Skeletal muscle tissue (tissue), 4 donors: ENCODE measurements around the gene SIGLEC9. TPM values are rescaled to one million over a fixed set of nuclear protein-coding genes. Genes with fewer than 3 reads are reported as not detected.

Experiments used
- H3K27ac ChIP-seq: one replicate; pipeline ENCODE4 v1.7.0; 2013; ENCODE audit warnings: mild to moderate bottlenecking, low read depth, low read length, inconsistent platforms
- H3K27me3 ChIP-seq, 3 donors: one replicate each; pipeline ENCODE4 v1.7.0; 2013; ENCODE audit warnings: low read length in 3 of 3; ENCODE audit not compliant: control insufficient read depth in 3 of 3, insufficient read depth in 3 of 3
- H3K36me3 ChIP-seq, 3 donors: one replicate each; pipeline ENCODE4 v1.7.0; 2013; ENCODE audit warnings: low read length in 3 of 3; ENCODE audit not compliant: control insufficient read depth in 3 of 3, insufficient read depth in 3 of 3
- H3K4me1 ChIP-seq, 3 donors: one replicate each; pipeline ENCODE4 v1.7.0; 2013; ENCODE audit warnings: low read length in 3 of 3, mild to moderate bottlenecking in 3 of 3; ENCODE audit not compliant: control insufficient read depth in 3 of 3, insufficient read depth in 3 of 3
- H3K4me3 ChIP-seq, 3 donors: one replicate each; pipeline ENCODE4 v1.7.0; 2013; ENCODE audit warnings: low read length in 3 of 3
- H3K9ac ChIP-seq, 3 donors: one replicate each; pipeline ENCODE4 v1.7.0; 2013; ENCODE audit warnings: low read length in 3 of 3, mild to moderate bottlenecking in 3 of 3, moderate library complexity in 2 of 3, low read depth in 1 of 3
- H3K9me3 ChIP-seq, 3 donors: one replicate each; pipeline ENCODE4 v1.7.0; 2013; ENCODE audit warnings: low read length in 3 of 3; ENCODE audit not compliant: control insufficient read depth in 3 of 3
- total RNA-seq: library from RNA; depleted of rRNA; stranded (reverse); fragments of >200 nt; gene quantifications from one replicate; pipeline ENCODE4 v1.2.3, GENCODE V29; 2014
- donor health status: Osteomylitis.

Gene SIGLEC9
- total RNA-seq, 1 donor from 2014 or later: under 0.01 TPM

DNA sequence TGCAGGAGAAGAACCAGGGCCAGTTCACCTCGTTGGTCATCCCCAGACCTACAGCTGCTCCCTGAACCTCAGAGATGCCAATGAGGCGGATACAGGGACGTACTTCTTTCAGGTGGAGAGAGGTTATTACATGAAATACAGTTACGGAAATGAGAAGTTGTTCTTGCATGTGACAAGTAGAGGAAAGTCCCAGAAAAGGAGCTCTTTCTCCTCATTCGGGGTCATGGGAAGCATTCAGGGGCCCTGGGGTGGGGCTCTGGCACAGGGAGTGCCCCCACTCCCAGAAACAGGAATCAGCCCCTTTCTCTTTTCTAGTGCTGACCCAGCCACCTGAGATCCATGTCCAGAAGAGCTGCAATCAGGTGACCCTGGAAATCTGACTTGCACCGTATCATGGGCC lies 4.5 kb upstream of the SIGLEC9 start:
- peak overlapping the region; percentile 25 for H3K27ac ChIP-seq

DNA sequence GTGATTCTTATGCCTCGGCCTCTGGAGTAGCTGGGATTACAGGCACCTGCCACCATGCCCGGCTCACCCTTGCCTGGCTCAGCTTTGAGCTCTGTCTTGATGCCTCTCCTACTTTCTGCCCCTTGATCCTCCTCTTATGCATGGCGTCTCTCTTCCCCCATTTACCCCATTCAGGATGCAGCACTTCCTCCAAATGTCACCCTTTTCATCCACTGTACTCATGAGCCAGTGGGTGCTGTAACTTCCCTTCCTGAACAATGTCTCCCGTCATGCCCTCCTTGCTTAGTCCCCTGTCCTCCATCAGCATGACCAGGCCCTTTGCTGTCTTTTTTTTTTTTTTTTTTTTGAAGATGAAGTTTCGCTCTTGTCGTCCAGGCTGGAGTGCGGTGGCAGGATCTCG lies 3.4 kb upstream of the SIGLEC9 start:
- Histone ChIP-seq H3K27ac (no peak overlapping the region), H3K4me1 (peaks cover 0 to 7% (median 0%) of the 10 kb centered on the region in 3 donors), H3K36me3 (no peaks in the 10 kb centered on the region), H3K9me3 (no peaks in the 10 kb centered on the region), H3K9ac (no peak overlapping the region), H3K27me3 (peaks cover 0 to 21% (median 13%) of the 10 kb centered on the region in 3 donors), H3K4me3 (no peak overlapping the region)

More for the DNA sequence above, 4.5 kb upstream of the SIGLEC9 start:
- Histone ChIP-seq H3K9ac (no peak overlapping the region), H3K27me3 (peaks cover 5 to 17% (median 15%) of the 10 kb centered on the region in 3 donors), H3K4me3 (no peak overlapping the region), H3K4me1 (peaks cover 0 to 7% (median 0%) of the 10 kb centered on the region in 3 donors), H3K9me3 (no peaks in the 10 kb centered on the region), H3K36me3 (no peaks in the 10 kb centered on the region)

DNA sequence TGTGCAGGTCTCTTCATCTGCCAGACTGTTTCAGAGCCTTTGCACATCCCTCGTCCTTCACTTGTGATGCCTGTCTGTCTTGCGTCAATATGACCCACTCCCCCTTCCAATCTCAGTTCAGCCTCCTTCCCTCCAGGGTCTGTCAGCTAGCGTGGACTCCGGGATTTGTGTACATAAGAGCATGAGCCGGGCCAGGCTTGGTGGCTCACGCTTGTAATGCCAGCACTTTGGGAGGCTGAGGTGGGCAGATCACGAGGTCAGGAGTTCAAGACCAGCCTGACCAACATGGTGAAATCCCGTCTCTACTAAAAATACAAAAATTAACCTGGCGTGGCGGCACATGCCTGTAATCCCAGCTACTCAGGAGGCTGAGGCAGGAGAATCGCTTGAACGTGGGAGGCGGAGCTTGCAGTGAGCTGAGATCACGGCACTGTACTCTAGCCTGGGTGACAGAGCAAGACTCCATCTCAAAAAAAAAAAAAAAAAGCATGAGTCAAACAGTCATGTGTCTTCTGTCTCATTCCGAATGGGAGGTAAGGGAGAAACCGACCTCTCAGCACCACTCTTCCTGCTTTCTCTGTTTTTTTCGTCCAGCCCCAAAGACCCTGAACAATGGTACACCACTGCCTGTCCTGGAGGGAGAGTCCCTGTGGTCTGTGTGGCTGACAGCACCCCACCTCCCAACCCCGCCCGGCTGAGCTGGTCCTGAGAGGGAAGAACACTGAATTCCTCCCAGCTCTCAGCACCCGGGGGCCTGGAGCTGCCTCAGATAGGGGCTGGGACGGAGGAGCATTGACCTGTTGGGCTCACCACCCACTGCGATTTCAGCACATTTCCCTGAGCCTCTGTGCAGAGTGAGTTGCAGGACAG lies 2.4 kb upstream of the SIGLEC9 start:
- peak overlapping the region; percentile 40 for H3K27ac ChIP-seq
- no peak overlapping the region for H3K4me3 ChIP-seq
- peaks cover 0 to 7% (median 0%) of the 10 kb centered on the region in 3 donors for H3K4me1 ChIP-seq
- no peaks in the 10 kb centered on the region for H3K36me3 ChIP-seq
- H3K9me3 ChIP-seq: no peaks in the 10 kb centered on the region
- H3K9ac ChIP-seq: no peak overlapping the region
- H3K27me3 ChIP-seq: peaks cover 0 to 25% (median 10%) of the 10 kb centered on the region in 3 donors

GRCh38 chr19:51123381-51123800 lies 1.3 kb upstream of the SIGLEC9 start:
- H3K4me3 ChIP-seq: no peak overlapping the region
- peaks cover 0 to 7% (median 0%) of the 10 kb centered on the region in 3 donors for H3K4me1 ChIP-seq
- H3K27ac ChIP-seq: peak overlapping the region; percentile 40
- H3K9me3 ChIP-seq: no peaks in the 10 kb centered on the region
- H3K27me3 ChIP-seq: peaks cover 0 to 26% (median 10%) of the 10 kb centered on the region in 3 donors
- no peak overlapping the region for H3K9ac ChIP-seq
- no peaks in the 10 kb centered on the region for H3K36me3 ChIP-seq

GRCh38 chr19:51123802-51124201 lies 904 bp upstream of the SIGLEC9 start:
- peak overlapping the region; percentile 36 for H3K27ac ChIP-seq

GRCh38 chr19:51124216-51124615 lies 490 bp upstream of the SIGLEC9 start:
- Histone ChIP-seq H3K27me3 (peaks cover 0 to 26% (median 10%) of the 10 kb centered on the region in 3 donors), H3K36me3 (no peaks in the 10 kb centered on the region), H3K4me3 (no peak overlapping the region), H3K4me1 (peaks cover 0 to 7% (median 0%) of the 10 kb centered on the region in 3 donors), H3K27ac (peak overlapping the region; percentile 36), H3K9me3 (no peaks in the 10 kb centered on the region), H3K9ac (no peak overlapping the region)

More at GRCh38 chr19:51123802-51124201, 904 bp upstream of the SIGLEC9 start:
- Histone ChIP-seq H3K9me3 (no peaks in the 10 kb centered on the region), H3K9ac (no peak overlapping the region), H3K4me1 (peaks cover 0 to 7% (median 0%) of the 10 kb centered on the region in 3 donors), H3K36me3 (no peaks in the 10 kb centered on the region), H3K4me3 (no peak overlapping the region), H3K27me3 (peaks cover 0 to 26% (median 10%) of the 10 kb centered on the region in 3 donors)

- Histone ChIP-seq H3K4me3 (no peak overlapping the region), H3K9me3 (no peaks in the 10 kb centered on the region), H3K4me1 (peaks cover 0 to 7% (median 0%) of the 10 kb centered on the region in 3 donors), H3K27ac (peak overlapping the region; percentile 23), H3K36me3 (no peaks in the 10 kb centered on the region), H3K27me3 (peaks cover 0 to 26% (median 7%) of the 10 kb centered on the region in 3 donors), H3K9ac (no peak overlapping the region)
Measured at GRCh38 chr19:51125421-51126075, 842 bp downstream of the SIGLEC9 start.

GRCh38 chr19:51127032-51127431 lies 2.3 kb downstream of the SIGLEC9 start:
- Histone ChIP-seq H3K9me3 (no peaks in the 10 kb centered on the region), H3K27me3 (peaks cover 0 to 26% (median 4%) of the 10 kb centered on the region in 3 donors), H3K27ac (peak overlapping the region; percentile 12), H3K36me3 (no peaks in the 10 kb centered on the region), H3K9ac (no peak overlapping the region), H3K4me1 (peaks cover 0 to 8% (median under 1%) of the 10 kb centered on the region in 3 donors), H3K4me3 (no peak overlapping the region)

- peaks cover 0 to 23% (median under 1%) of the 10 kb centered on the region in 3 donors for H3K27me3 ChIP-seq
Measured at GRCh38 chr19:51127755-51128154, 3.0 kb downstream of the SIGLEC9 start.

More at GRCh38 chr19:51127755-51128154, 3.0 kb downstream of the SIGLEC9 start:
- Histone ChIP-seq H3K9ac (no peak overlapping the region), H3K4me1 (peaks cover 3 to 11% (median 3%) of the 10 kb centered on the region in 3 donors), H3K4me3 (no peak overlapping the region), H3K27ac (peak overlapping the region; percentile 28), H3K36me3 (no peaks in the 10 kb centered on the region), H3K9me3 (no peaks in the 10 kb centered on the region)
